Smooth muscle cell (in vitro differentiated cells): ENCODE data around the gene PPP2R3A. TPM values are rescaled to one million over a fixed set of nuclear protein-coding genes. Genes with fewer than 3 reads are reported as not detected.

Source experiments
- DNase-seq: peaks from one replicate; lab custom pipeline; 2025; ENCODE audit not compliant: unreplicated experiment; lab: John Stamatoyannopoulos, UW
- H2AFZ ChIP-seq: fragments of 200-600 bp; sonication (generic); 2 replicates; pipeline ENCODE4 v1.6.0; 2016; ENCODE audit warnings: antibody characterized with exemption, low read depth, mild to moderate bottlenecking
- H3F3A ChIP-seq: fragments of 200-600 bp; sonication (generic); 2 replicates; pipeline ENCODE4 v1.6.0; 2017; ENCODE audit warnings: antibody characterized with exemption, low read depth
- H3K27ac ChIP-seq: fragments of 200-600 bp; sonication (generic); 2 replicates; pipeline ENCODE4 v1.5.1; 2016; ENCODE audit warnings: low read depth, mild to moderate bottlenecking
- H3K27me3 ChIP-seq: fragments of 200-600 bp; sonication (generic); 2 replicates; pipeline ENCODE4 v1.6.1; 2016; ENCODE audit warnings: low read depth, mild to moderate bottlenecking
- H3K36me3 ChIP-seq: fragments of 200-600 bp; sonication (generic); 2 replicates; pipeline ENCODE4 v1.5.1; 2016; ENCODE audit warnings: low read depth
- H3K4me1 ChIP-seq: fragments of 200-600 bp; sonication (generic); 2 replicates; pipeline ENCODE4 v1.5.1; 2016; ENCODE audit warnings: low read depth
- H3K4me2 ChIP-seq: fragments of 200-600 bp; sonication (generic); 2 replicates; pipeline ENCODE4 v1.6.0; 2016; ENCODE audit warnings: mild to moderate bottlenecking
- H3K4me3 ChIP-seq: fragments of 200-600 bp; sonication (generic); 2 replicates; pipeline ENCODE4 v1.5.1; 2016; ENCODE audit warnings: mild to moderate bottlenecking
- H3K79me2 ChIP-seq: fragments of 200-600 bp; sonication (generic); 2 replicates; pipeline ENCODE4 v1.6.0; 2016; ENCODE audit warnings: low read depth, mild to moderate bottlenecking
- H3K9ac ChIP-seq: fragments of 200-600 bp; sonication (generic); 2 replicates; pipeline ENCODE4 v1.6.0; 2016; ENCODE audit warnings: low read depth
- H3K9me3 ChIP-seq: fragments of 200-600 bp; sonication (generic); replicated peaks from 2 replicates; pipeline ENCODE4 v1.5.1; 2016; ENCODE audit warnings: low read depth
- H4K20me1 ChIP-seq: fragments of 200-600 bp; sonication (generic); 2 replicates; pipeline ENCODE4 v1.6.0; 2016; ENCODE audit warnings: low read depth
- WGBS: methylation state at CpG from one replicate; pipeline ENCODE4 v1.1.7; 2016; ENCODE audit warnings: low lambda C conversion rate; 5-methylcytosine and 5-hydroxymethylcytosine counted together
- polyA plus RNA-seq: library from polyadenylated mRNA; unstranded; fragments of >200 nt; fragmentation: Nextera tagmentation; extraction: Ambion mirVana; gene quantifications from 2 replicates; pipeline ENCODE4 v1.2.1, GENCODE V29; 2016
- total RNA-seq: library from RNA; depleted of rRNA; stranded (reverse); fragments of >200 nt; gene quantifications from 2 replicates; pipeline ENCODE4 v1.2.3, GENCODE V29; 2014
- TF ChIP-seq, protein P1 (sequence below): fragments of 200-600 bp; sonication (generic); IDR thresholded peaks from 2 replicates; pipeline ENCODE4 v1.5.1; 2017; ENCODE audit warnings: borderline replicate concordance, mild to moderate bottlenecking, antibody characterized with exemption; ENCODE audit not compliant: insufficient read depth, poor library complexity, severe bottlenecking

Gene PPP2R3A
- total and polyA plus RNA-seq, 2 experiments from 2014 or later, result 8.0 to 24.7 TPM

DNA sequence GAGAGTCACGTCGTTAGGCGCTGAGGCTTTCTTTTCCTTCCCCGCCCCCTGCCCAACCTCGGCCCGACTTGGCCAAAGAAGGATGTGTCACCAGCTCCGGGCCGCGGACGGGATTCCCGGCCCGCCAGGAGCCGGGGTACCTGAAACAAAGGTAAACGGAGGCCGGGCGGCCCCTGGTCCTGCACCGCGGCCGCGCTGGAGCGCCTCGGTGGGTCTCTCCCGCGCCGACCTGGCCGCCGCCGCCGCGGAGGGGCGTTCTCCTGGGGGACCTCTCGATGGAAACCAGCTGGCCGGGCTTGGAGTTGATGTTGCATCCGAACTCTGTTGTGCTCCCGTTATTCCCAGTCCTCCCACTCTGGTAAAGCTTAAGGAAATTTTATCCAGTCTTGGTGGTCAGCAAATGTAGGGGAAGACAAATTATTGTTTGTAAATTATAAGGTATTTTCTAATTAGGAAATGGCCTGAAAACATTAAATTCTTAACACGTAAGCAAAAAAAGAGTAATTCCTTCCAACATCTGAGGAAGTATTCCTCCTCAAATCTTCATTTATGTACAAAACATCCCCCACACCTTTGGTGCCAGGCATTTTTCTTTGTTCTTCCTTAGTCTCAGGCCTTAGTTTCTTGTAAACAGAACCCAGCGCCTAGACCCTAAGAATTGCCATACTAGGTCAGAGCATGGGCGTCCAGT is 888 bp downstream of the PPP2R3A start:
- H3K4me2 ChIP-seq, result peak overlapping the region; percentile 85
- 1% methylated on average over 38 of the region's 38 CpGs for WGBS
- peaks cover 5% of the 10 kb centered on the region for H4K20me1 ChIP-seq
- H3K9ac ChIP-seq, result peak overlapping the region; percentile 82
- H3K79me2 ChIP-seq, result peaks cover 48% of the 10 kb centered on the region
- no peak for DNase-seq
- H3F3A ChIP-seq, result no peaks in the 10 kb centered on the region
- no peaks in the 10 kb centered on the region for H3K27me3 ChIP-seq
- H3K4me1 ChIP-seq, result peaks cover 13% of the 10 kb centered on the region
- TF ChIP-seq, protein P1, sequence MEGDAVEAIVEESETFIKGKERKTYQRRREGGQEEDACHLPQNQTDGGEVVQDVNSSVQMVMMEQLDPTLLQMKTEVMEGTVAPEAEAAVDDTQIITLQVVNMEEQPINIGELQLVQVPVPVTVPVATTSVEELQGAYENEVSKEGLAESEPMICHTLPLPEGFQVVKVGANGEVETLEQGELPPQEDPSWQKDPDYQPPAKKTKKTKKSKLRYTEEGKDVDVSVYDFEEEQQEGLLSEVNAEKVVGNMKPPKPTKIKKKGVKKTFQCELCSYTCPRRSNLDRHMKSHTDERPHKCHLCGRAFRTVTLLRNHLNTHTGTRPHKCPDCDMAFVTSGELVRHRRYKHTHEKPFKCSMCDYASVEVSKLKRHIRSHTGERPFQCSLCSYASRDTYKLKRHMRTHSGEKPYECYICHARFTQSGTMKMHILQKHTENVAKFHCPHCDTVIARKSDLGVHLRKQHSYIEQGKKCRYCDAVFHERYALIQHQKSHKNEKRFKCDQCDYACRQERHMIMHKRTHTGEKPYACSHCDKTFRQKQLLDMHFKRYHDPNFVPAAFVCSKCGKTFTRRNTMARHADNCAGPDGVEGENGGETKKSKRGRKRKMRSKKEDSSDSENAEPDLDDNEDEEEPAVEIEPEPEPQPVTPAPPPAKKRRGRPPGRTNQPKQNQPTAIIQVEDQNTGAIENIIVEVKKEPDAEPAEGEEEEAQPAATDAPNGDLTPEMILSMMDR, result no peak
- peak overlapping the region; percentile 87 for H2AFZ ChIP-seq
- peak overlapping the region; percentile 72 for H3K27ac ChIP-seq
- H3K4me3 ChIP-seq, result peak overlapping the region; percentile 77
- H3K36me3 ChIP-seq, result no peaks in the 10 kb centered on the region
- H3K9me3 ChIP-seq, result no peaks in the 10 kb centered on the region

DNA sequence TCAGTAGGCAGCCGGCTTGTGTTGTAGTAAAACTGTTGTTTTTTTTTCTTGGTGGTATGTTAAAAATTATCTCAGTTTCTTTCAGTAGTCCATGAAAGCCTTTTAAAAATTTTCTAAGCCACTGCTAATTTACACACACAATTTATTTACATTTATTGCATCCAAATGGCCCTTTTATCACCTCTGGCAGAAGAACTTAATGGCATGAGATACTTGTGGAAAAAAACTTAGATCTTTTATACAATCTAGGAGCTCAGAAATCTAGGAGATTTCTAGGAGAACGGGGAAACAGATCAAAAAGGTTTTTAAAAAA is 1.4 kb downstream of the PPP2R3A start:
- no peaks in the 10 kb centered on the region for H3F3A ChIP-seq
- H3K27me3 ChIP-seq, result no peaks in the 10 kb centered on the region
- peak overlapping the region; percentile 82 for H3K9ac ChIP-seq
- H3K4me1 ChIP-seq, result peaks cover 13% of the 10 kb centered on the region
- H3K9me3 ChIP-seq, result no peaks in the 10 kb centered on the region
- H3K4me2 ChIP-seq, result peak overlapping the region; percentile 85
- DNase-seq, result no peak
- TF ChIP-seq, protein P1, result no peak
- WGBS, result 14% methylated on average over 2 of the region's 2 CpGs
- peak overlapping the region; percentile 77 for H3K4me3 ChIP-seq
- H3K27ac ChIP-seq, result peak overlapping the region; percentile 72
- H3K36me3 ChIP-seq, result no peaks in the 10 kb centered on the region
- peaks cover 53% of the 10 kb centered on the region for H3K79me2 ChIP-seq
- H2AFZ ChIP-seq, result peak overlapping the region; percentile 87
- H4K20me1 ChIP-seq, result peaks cover 5% of the 10 kb centered on the region

DNA sequence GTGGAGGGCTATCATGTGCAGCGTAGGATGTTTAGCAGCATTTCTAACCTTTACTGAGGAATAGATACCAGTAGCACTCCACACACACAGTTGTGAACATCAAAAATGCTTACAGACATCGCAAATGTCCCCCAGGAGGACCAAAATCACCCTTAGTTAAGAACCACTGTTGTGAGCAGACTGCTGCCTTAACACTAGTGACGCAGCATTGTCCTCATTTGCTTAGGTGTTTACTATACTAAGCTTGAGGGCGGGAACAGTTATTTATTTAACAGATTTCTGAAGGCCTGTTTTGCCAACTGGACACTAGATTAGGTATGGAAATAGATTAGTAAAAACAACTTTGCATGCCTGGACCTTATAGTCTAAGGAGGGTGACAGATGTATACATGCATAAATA is 2.3 kb downstream of the PPP2R3A start:
- Histone ChIP-seq H3K36me3 (no peaks in the 10 kb centered on the region), H3K79me2 (peaks cover 63% of the 10 kb centered on the region), H3K4me1 (peaks cover 13% of the 10 kb centered on the region), H3K27me3 (no peaks in the 10 kb centered on the region), H3K27ac (peak overlapping the region; percentile 5), H3K4me3 (peak overlapping the region; percentile 77), H2AFZ (no peak overlapping the region), H3K9ac (no peak overlapping the region), H3K9me3 (no peaks in the 10 kb centered on the region), H3K4me2 (peak overlapping the region; percentile 85), H3F3A (peaks cover 7% of the 10 kb centered on the region), H4K20me1 (peaks cover 10% of the 10 kb centered on the region)
- DNase-seq, result no peak
- TF ChIP-seq, protein P1, result no peak
- 79% methylated on average over 4 of the region's 4 CpGs for WGBS

DNA sequence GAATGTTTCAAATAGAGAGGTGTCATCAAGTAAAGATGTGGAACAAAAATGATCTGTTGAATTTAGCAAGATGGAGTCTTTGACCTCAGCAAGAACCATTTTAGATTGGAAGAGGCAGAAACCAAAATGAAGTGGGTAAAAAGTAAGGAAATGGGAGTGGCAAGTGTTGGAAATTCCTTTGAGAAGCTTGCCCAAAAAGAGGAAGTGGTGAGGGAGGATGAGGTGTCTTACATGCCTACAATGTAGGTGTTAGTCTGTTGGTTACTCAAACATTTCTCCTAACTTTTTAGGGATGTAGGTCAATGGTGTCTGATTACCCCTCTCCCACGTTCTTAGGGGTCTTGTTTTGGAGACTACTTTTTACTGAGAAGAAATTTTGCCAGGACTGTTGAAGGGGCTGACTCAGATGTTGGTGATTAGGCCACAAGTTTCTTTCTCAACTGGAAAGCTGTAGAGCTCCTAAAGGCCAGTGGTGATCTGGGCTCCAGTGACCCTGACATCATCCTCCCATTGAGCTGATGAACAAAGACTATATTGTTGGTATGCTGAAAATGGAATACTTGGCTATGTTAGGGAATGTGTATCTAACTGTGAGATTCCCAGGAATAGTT is 5.1 kb downstream of the PPP2R3A start:
- TF ChIP-seq, protein P1, result no peak
- Histone ChIP-seq H3K27ac (no peak overlapping the region), H3K9ac (no peak overlapping the region), H4K20me1 (peaks cover 28% of the 10 kb centered on the region), H3K4me3 (no peak overlapping the region), H3K79me2 (peaks cover 81% of the 10 kb centered on the region), H3F3A (peaks cover 28% of the 10 kb centered on the region), H3K4me1 (peaks cover 34% of the 10 kb centered on the region), H3K9me3 (no peaks in the 10 kb centered on the region), H3K27me3 (no peaks in the 10 kb centered on the region), H3K4me2 (no peak overlapping the region), H3K36me3 (no peaks in the 10 kb centered on the region), H2AFZ (no peak overlapping the region)
- 54% methylated on average over 1 of the region's 1 CpG for WGBS
- no peak for DNase-seq
